Stromal cell of bone marrow (primary cell): Measurements from ENCODE around the gene RCVRN.

Source experiments
- DNase-seq: peaks from one replicate; pipeline ENCODE4 v3.0.0-alpha.2; 2012; ENCODE audit warnings: low read depth

RCVRN gene

GRCh38 chr17:9905078-9905415 lies at the start of gene RCVRN:
RCVRN (minus strand) TSS chr17:9905271; CDS start chr17:9905180, 91 bp downstream.
- DNase-seq, result no peak

- DNase-seq, result no peak
Measured at GRCh38 chr17:9953492-9953891, 48.4 kb upstream of the RCVRN start.

GRCh38 chr17:9951803-9952202 lies 46.7 kb upstream of the RCVRN start:
- DNase-seq, result no peak

GRCh38 chr17:9948928-9949327 lies 43.9 kb upstream of the RCVRN start:
- DNase-seq, result no peak

- DNase-seq, result no peak
Measured at GRCh38 chr17:9944704-9945103, 39.6 kb upstream of the RCVRN start.

GRCh38 chr17:9943343-9943742 lies 38.3 kb upstream of the RCVRN start:
- no peak for DNase-seq

- no peak for DNase-seq
Measured at GRCh38 chr17:9942885-9943284, 37.8 kb upstream of the RCVRN start.

- no peak for DNase-seq
Measured at GRCh38 chr17:9941305-9941704, 36.2 kb upstream of the RCVRN start.

GRCh38 chr17:9940841-9941240 lies 35.8 kb upstream of the RCVRN start:
- DNase-seq, result no peak

- DNase-seq, result no peak
Measured at GRCh38 chr17:9938764-9939163, 33.7 kb upstream of the RCVRN start.

GRCh38 chr17:9937901-9938300 lies 32.8 kb upstream of the RCVRN start:
- DNase-seq, result no peak

GRCh38 chr17:9937241-9937761 lies 32.2 kb upstream of the RCVRN start:
- DNase-seq, result peak; percentile 13

- DNase-seq, result no peak
Measured at GRCh38 chr17:9936095-9936494, 31.0 kb upstream of the RCVRN start.

- no peak for DNase-seq
Measured at GRCh38 chr17:9935408-9935807, 30.3 kb upstream of the RCVRN start.

GRCh38 chr17:9934331-9934730 lies 29.3 kb upstream of the RCVRN start:
- no peak for DNase-seq

- DNase-seq, result no peak
Measured at GRCh38 chr17:9932491-9932890, 27.4 kb upstream of the RCVRN start.

- DNase-seq, result no peak
Measured at GRCh38 chr17:9931144-9931741, 26.2 kb upstream of the RCVRN start.

GRCh38 chr17:9929871-9930270 lies 24.8 kb upstream of the RCVRN start:
- no peak for DNase-seq

GRCh38 chr17:9928601-9929333 lies 23.7 kb upstream of the RCVRN start:
- DNase-seq, result peak; percentile 48

GRCh38 chr17:9926150-9926804 lies 21.2 kb upstream of the RCVRN start:
- DNase-seq, result no peak

GRCh38 chr17:9925457-9925856 lies 20.4 kb upstream of the RCVRN start:
- no peak for DNase-seq

- peak; percentile 55 for DNase-seq
Measured at GRCh38 chr17:9924735-9925191, 19.7 kb upstream of the RCVRN start.
